Activated CD4-positive, CD25-positive, alpha-beta regulatory T cell treated with anti-CD3 and anti-CD28 coated beads, Interleukin-2, amount 50 U/mL, for 72 hours (primary cell): ENCODE results near the gene SLC39A11.
"Not testable (repeated sequence)": the region's sequence is repeated elsewhere in the genome, so short reads cannot be mapped to it uniquely, and the experiment has no call there.

Experiments used
- DNase-seq: peaks from one replicate; pipeline ENCODE4 v3.0.0; 2021

SLC39A11 gene

DNA sequence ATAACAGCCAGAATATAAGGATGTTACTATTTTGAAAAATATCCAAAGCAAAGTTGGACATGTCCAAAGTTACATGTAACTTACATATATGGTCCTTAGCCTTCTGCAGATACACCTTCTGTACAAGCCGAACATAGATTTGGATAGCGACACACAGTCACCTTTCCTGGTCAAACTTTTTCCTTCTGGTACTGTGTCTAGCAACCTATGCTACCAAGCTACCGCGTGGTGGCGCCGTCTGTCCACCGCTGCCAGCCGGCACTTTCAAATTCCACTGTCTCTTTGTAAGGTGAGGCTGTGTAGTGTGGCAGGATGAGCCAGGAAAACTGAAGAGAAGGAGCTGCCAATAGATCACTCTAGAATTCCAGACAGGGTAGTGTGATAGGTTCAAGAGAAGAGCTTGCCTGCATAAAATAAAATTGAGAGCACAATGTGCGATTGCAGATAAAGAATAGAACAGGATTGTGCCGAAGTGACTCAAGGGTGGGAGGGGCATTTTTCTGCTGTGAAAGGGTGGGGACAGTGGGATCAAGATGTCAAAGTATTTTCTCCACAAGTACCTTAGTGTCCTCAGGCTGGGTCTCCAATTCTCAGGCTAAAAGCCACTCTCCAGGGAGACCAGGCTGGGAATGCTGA, 366.9 kb downstream of the SLC39A11 start:
- DNase-seq: peak; percentile 44

DNA sequence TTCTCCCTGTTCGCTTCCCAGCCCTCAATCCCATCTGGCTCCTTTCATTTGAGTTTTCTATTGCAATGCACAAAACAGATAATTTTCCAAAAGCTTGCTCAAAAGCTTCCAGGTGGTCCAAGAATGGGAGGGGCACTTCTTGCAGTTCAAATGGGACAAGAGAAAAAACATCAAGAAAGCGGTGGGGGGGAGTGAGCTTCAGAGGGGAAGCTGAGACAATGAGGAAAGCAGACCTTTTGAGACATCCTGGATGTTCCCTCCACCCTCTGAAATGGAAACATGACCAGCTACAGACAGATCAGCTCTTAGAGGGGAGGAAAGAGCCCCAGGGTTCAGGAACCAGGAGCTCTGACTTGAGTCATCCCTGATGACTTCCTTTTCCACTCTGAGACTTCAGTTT, 368.2 kb downstream of the SLC39A11 start:
- DNase-seq: no peak

DNA sequence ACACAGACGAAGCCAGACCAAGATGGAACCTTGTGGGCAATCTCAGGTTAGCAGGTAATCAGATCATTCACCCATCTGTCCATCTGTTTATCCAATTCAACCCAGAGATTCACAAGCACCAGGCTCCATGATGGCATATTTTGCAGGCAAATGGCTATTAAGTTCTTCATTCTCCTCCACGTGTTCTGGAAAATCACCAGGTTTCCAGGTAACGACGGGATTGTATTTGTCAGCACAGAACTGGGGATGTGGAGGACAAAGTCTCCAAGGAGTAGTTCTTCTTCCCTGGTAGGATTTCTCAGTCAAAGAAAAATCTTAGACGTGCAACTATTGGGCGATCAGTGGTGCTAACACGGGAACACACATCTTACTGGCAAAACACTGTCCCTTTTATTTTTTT, 368.8 kb downstream of the SLC39A11 start:
- no peak for DNase-seq

DNA sequence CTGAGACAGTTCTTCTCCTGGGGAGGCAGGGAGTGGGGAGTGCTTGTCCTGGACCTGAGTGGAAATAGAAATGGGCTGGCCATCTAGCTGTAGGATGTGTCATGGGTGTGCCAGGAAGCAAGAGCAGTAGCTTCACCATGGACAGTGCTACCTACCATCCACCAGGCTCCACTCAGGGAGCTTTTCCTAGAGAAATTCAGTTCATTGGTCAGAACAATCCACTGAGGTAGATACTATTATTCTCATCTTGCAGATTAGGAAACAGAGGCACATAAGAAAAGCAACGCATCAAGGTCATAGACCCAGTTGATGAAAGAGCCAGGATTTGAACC, 372.0 kb downstream of the SLC39A11 start:
- DNase-seq: no peak

DNA sequence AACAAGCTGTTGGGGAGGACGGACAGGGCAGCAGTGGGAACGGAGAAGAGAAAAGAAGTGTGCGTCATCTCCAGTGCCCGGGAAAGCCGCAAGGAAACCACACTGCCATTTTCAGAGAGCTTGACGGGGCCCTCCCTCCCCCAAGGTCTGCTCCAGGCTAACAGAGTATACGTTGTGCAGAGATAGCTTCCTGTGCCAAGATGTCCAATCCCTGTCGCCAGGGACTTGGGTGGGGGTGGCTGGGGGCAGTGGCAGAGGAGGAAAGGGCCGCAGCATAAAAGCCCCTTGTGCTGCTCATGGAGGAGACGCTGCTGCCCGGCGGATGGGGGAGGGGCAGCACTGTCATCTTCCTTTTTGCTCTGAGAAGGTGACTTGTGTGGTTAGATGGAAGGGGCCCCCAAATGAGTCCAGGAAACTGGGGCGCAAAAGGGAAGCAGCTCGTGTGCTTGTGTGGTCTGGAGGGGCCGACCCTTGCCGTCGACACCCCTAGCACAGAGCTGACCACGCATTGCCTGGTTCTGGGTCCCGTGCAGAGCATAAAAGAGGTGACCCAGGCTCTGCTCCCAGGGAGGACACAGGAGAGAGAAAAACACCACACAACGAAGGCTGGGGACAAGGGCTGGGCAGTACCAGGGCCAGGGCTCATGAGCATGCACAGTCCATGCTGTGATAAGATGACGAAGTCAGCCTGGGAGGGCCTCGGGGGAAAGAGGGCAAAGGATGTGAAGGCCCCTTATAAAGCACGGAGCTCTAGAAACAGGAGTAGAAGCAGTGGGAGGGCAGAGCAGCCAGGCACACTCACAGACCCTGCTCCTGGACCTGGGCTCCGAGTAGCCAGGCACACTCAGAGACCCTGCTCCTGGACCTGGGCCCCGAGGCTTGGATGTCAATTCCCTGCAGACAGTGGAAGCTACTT, 372.7 kb downstream of the SLC39A11 start:
- DNase-seq: peak; percentile 50

DNA sequence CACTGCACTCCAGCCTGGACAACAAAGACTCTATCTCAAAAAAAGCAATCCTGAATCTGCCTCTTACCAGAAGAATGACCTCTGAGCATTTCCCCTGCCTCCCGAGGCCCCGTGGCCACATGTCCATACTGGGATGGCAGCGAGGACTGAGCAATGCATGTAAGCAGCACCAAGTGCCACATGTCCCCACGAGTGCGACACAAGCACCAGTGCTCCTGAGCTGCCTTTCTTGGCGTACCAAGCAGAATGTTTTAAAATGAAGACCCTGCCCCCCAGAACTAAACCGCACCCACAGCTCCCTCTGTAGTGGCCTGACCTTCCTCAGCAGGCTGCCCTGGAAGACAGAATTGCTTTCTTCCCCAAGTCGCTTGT, 373.3 kb downstream of the SLC39A11 start:
- DNase-seq: no peak

DNA sequence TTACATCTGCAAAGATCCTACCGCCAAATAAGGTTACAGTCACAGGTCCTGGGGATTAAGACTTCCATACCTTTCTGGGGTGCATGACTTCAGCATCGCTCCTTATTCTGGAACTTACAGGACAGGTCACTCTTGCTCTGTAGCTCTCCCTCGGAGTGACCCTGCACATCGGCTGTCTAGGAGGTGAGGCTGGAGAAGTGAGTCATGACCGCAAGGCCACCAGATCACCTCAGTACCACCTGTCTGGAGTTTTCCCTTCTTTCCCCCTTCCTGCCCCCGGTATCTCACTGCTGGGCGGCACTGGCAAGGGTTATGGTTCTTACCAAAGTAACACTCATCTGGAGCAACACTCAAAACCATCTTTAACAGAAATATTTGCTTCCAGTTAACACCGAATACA, 374.8 kb downstream of the SLC39A11 start:
- DNase-seq: no peak

DNA sequence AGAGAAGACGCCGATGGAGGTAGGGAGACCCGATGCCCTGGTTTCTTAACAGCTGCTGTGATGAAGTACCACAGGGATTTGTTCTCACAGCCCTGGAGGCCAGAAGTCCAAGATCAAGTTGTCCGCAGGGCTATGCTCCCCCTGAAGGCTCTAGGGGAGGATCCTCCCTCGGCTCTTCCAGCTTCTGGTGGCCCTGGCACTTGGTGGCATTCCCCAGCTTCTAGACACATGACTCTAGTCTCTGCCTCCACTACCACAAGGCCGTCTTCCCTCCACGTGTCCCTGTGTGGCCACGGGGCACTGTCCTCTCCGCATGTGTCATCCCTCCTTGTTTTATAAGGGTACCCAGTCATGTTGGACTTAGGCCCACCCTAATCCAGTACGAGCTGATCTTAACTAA, 375.2 kb downstream of the SLC39A11 start:
- DNase-seq: no peak

DNA sequence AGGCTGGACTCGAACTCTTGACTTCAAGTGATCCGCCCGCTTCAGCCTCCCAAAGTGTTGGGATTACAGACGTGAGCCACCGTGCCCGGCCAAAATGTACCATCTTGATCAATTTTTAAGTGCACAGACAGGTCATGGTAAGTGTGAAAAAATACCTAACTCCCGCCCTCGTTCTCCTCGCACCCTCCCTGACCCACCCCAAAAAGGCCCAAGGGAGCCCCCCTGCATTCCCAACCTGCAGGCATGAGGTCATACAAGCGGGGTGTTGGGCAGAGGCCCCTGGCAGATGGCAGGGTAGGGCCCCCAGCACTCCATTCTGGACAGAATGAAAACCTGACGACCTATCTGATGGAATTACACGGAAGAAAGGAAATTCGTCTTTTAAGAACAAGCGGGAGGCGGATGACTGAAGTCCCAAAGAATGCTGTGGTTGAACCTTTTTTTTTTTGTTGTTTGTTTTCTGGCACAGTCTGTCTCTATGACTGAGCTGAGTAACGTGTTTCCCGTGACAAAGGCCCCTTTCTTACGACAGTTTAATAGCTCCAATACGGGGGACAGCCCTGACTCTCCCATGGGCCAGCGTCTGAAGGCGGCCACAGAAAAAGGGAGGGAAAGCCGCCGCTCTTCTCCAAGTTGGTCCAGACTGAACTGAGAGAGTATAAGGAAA, 376.4 kb downstream of the SLC39A11 start:
- no peak for DNase-seq

DNA sequence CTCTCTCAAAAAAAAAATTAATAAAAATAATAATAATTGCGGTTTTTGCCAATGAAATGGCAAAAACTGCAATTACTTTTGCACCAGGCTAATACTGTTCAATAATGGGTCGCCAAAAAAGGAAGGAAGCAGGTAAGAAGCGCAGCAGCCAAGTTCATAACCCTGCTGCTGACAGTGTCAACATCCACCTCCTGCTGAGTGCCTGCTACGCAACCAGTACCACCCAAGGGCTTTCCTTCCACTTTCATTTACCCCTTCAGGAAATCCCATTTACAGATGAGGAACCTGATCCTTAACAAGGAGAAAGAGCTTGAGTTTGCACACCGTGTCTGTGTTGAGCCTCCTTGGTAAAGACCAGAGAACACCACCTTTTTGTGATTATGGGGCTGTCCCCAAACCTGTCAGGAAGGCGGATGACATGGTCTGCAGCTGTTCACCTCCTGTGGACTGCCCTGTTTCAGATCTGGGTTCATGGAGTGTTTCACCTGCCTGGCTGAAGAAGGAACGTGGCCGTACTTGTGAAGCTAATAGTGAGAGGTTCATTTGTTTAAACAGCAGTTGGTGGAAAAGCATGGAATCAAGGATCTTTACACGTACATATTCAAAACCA, 378.0 kb downstream of the SLC39A11 start:
- DNase-seq: no peak

DNA sequence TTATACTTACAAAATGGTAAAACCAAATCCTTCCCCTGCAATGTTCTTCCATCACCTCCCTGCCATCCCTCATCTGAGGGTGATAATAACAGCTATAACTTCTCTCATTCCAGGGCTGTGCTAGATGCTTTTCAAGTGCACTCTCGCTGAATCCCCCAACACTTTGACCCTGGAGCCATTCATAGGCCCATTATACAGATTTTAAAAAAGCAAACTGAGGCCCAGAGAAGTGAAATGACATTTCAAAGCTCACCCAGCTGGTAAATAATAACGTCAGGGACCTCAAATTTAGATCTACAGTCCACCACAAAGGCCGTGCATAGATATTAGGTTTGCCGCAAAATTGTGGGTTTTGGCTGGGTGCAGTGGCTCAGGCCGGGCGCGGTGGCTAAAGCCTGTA, 378.8 kb downstream of the SLC39A11 start:
- no peak for DNase-seq

DNA sequence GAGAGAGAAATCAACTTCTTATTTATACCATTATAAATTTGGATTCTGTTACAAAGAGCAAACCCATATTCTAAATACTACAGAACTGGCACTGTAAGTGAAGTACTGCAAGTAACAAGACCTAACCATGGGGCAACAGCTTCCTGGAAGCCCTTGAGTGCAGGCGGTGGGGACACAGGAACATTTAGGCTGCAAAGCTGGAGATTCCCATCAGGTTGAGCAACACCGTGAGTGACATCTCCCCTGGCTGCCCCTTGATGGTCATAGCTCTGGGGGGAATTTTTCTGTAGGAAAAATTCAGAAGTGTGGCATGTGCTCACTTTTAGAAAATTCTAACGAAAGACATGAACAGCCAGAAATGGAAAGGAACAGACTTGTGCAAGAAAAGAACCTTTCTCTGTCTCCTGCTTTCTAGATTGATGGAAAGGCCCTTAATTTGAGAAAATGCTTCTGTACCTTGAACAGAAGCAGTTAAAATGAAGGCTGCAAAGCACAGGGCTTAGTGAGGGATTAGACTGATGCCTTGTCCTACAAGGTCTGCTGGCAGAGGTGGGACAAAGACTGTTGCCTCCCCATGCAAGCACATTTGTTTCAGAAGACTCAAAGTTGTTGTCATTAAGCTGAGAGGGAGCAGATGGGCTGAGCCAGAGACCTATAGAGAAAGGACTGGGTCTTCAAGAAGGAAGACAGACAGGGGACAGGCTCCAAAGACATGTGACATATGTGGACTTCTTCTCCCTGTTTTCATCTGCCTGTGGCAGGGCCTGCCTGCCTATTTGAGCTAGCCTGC, 380.8 kb downstream of the SLC39A11 start:
- DNase-seq: no peak

DNA sequence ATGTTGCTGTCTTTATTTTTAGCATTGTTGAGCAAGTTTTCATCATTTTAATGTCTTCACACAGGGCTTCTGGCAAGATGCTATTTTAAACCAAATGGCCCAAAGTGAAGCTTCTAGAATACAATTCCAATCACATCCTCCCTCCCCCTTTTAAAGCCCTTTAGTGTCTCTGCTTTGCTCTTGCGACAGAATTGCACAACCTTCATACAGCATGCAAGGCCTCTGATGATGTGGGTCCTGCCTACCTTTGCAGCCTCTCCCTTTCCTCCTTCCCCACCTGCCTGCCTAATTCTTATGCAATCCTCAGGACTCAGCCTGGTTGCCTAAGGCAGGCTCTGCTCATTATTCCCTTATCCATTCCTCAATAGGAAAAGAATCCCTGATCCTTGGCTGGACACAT, 381.7 kb downstream of the SLC39A11 start:
- DNase-seq: no peak

DNA sequence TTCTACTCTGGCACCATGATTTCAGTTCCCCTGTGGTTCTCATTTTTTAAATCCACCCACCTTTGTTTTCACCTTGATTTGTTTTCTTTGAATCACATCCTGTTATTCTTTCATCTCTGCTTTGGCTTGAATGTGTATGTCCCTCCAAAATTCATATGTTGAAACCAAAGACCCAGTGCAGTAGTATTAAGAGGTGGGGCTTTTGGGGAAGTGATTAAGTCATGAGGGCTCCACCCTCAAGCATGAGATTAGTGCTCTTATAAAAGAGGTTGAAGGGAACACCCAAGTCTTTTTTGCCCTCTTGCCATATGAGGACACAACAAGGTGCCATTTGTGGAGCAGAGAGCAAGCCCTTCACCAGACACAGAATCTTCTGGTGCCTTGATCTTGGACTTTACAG, 382.3 kb downstream of the SLC39A11 start:
- DNase-seq: no peak

DNA sequence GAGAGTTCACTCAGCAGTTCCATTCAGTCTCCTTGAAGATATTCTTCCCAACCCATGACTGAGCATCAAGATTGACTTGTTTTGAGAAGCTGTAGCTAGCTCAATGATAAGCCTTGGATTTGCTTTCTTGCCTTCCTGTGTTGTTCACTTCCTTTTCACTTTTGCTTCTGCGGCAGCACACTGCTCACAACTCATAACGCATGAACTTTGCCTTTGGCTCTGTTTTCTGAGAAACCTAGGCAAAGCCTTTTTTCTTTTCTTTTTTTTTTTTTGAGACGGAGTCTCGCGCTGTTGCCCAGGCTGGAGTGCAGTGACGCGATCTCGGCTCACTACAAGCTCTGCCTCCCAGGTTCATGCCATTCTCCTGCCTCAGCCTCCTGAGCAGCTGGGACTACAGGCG, 383.8 kb downstream of the SLC39A11 start:
- not testable (repeated sequence) for DNase-seq

DNA sequence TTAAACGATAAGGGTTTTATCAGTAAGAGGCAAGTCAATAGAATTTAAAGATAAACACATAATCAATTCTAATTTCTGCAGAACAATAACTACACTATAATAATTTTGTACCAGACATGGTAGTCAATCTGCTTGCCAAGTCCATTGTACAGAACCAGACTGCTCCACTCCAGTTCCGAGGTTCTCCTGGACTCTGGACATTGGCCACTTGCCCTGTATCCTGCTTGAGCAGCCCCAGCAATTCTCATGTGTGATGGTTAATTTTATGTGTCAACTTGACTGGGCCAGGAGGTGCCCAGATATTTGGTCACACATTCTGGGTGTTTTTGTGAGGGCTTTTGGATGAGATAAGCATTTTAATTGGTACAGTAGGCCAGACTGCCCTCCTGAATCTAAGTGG, 384.6 kb downstream of the SLC39A11 start:
- no peak for DNase-seq

DNA sequence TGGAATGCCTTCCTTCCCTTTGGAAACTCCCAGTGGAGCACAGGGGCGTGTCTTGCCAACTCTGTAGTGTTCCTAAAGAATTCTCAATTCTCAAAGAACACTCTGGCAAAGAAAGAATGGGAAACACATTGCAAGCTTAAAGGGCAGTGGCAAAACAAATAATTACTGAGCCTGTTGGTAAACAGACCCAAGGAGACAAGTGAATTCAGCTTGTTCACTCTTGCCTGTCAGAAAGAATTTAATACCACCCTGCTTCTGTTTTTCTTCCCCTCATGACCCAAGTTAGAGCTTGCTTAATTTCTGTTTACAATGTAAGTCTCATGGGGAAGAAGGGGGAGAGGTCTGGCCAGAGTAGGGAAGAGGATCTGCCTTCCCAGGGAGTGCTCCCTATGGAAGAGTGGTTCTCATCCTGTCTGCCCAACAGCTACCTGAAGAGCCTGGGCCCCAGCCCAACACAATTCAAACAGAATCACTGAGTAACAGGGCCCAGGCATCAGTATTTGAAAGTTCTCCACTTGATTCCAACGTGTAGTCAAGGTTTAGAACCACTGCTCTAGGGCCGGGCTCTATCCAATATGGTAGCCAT, 386.0 kb downstream of the SLC39A11 start:
- DNase-seq: no peak

DNA sequence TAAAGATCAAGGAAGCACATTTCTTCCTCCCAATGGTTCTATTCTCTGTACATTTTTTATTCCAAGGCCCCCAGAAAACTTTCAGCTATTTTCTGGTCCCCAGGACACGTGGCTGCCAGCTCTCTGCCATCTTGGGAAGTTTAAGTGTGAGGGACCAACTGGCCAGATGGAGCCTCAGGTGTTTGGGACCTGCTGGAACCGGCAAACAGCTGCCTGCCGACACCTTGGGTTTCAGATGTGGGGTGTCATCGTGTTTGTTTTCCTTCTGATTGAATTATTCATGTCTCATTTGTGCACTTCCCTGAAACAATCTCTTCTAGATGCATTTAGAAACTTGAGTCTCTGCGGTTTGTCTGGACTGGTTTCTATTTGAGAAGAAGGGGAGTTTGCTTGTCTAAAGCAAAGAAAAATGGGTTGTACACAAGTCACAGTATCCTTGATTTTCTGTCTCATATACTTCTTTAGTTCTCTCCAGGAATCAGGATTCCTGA, 386.5 kb downstream of the SLC39A11 start:
- DNase-seq: no peak

DNA sequence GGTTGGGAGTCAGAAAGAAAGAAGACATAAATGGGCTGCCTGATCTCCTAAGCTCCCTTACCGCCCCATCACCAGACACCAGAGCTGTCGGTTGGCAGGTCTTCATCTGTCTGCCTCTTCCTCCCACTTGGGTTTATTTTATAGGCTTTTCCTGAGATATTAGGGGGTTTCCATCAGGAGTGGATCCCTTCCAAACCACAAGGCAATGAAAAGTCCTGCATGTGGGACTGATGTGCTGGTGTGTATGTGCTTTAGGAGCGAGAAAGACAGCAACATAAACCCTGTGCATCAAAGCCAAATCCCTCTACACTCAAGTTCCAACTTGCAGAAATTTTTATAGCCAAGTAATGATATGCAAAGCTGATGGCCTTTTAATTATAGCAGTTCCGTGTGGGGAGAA, 389.5 kb downstream of the SLC39A11 start:
- no peak for DNase-seq

DNA sequence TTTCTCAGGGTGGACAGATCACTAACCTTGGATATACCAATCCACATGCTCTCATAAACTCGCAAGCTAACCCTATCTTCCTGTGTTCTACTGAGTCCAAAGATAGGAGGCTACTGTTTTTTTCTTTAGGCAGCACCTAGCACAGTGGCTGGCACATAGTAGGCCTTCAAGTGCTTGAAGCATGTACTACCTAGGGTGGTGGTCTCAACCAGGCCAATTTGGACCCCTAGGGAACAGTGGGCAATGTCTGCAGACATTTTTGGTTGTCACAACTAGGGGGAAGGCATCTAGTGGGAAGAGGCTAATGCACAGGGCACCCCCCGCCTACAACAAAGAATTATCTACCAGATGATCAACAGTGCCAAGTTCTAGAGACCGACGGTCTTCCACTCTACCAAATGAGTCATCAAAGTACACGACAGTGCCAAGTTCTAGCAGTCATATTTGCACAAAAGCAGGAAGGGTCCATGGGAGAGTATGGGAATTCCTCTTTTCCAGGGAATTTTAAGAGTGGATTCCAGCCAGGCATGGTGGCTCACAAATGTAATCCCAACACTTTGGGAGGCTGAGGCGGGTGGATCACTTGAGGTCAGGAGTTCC, 390.3 kb downstream of the SLC39A11 start:
- no peak for DNase-seq

DNA sequence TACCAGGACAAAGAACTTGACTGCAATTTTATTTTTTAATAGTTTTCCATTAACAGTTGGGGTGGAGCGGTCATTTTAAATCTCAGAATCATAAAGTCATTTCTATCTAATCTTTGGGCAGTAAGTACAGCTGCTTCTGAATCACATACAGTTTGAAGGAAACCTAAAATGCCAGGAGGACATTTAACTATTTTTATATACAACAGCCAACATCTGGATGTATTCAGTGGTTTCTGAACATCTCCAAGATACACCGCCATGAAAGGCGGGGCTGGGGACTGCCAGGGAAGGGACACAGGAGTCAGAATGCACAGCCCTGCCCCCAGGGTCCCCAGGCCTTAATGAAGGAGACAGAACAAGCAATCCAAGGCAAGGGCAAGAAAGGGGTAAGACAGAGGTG, 392.3 kb downstream of the SLC39A11 start:
- DNase-seq: no peak

DNA sequence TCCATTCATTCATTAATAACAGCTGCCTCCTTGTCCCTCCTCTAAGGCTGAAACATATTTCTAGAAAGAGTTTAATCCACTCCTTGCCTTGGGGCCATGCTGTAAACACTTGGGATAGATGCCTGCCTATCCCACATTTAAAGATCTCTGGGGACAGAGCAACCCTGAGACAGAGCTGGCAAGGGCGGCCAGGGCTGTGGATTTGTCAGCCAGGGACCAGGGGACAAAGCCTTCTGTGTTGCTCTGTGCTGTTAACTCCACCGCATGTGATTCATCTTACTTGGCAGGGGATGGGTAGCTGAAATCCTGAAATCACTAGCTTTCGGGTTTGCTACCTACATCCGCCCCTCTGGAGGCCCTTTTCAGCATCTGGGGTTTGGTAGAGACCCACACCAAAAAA, 392.9 kb downstream of the SLC39A11 start:
- no peak for DNase-seq
